Fibroblast of pulmonary artery (primary cell): Measurements from ENCODE around the gene BPIFB1.

ENCODE experiments used
- DNase-seq: peaks from one replicate; pipeline ENCODE4 v3.0.0-alpha.2; 2010; ENCODE audit warnings: low read depth
- H3K4me3 ChIP-seq: replicated peaks from 2 replicates; pipeline ENCODE4 v1.5.1; 2011; ENCODE audit warnings: low read depth, mild to moderate bottlenecking, control low read depth, low read length, moderate library complexity
- TF ChIP-seq, protein P1 (sequence below): IDR thresholded peaks from 2 replicates; pipeline ENCODE4 v1.5.1; 2011; ENCODE audit warnings: mild to moderate bottlenecking, control low read depth, low read length, inconsistent platforms; ENCODE audit errors: missing control alignments

BPIFB1 gene

DNA sequence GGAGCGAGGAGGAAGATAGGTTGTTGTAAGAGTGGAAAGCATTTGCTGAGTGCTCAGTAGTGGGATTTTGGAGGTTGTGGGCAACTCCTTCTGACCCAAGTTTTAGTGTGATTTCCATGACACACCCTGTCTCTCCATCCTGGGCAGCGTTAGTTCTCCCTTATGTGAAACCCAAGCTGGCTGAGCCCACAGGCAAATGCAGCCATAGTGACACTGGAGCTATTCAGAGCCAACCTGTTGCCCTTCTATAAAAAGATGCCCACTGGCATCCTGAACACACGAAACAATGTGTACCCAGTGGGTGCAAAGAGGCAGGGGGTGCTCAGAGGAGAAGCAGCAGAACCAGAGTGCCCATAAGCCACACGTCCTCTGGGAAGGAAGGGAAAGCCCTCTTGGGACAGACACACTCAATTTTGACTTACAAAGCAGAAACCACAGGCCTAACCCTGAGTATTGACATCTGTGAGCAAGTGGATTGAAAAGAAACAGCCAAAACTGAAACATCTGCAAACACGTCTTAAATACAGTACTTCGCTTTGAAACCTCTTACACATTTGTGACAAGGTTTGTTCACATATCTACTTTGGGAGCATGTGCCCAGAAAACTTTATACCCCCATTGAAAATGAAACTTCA lies 54.6 kb downstream of the BPIFB1 start:
- no peak overlapping the region for H3K4me3 ChIP-seq
- TF ChIP-seq, protein P1, sequence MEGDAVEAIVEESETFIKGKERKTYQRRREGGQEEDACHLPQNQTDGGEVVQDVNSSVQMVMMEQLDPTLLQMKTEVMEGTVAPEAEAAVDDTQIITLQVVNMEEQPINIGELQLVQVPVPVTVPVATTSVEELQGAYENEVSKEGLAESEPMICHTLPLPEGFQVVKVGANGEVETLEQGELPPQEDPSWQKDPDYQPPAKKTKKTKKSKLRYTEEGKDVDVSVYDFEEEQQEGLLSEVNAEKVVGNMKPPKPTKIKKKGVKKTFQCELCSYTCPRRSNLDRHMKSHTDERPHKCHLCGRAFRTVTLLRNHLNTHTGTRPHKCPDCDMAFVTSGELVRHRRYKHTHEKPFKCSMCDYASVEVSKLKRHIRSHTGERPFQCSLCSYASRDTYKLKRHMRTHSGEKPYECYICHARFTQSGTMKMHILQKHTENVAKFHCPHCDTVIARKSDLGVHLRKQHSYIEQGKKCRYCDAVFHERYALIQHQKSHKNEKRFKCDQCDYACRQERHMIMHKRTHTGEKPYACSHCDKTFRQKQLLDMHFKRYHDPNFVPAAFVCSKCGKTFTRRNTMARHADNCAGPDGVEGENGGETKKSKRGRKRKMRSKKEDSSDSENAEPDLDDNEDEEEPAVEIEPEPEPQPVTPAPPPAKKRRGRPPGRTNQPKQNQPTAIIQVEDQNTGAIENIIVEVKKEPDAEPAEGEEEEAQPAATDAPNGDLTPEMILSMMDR, result no peak
- DNase-seq, result no peak

DNA sequence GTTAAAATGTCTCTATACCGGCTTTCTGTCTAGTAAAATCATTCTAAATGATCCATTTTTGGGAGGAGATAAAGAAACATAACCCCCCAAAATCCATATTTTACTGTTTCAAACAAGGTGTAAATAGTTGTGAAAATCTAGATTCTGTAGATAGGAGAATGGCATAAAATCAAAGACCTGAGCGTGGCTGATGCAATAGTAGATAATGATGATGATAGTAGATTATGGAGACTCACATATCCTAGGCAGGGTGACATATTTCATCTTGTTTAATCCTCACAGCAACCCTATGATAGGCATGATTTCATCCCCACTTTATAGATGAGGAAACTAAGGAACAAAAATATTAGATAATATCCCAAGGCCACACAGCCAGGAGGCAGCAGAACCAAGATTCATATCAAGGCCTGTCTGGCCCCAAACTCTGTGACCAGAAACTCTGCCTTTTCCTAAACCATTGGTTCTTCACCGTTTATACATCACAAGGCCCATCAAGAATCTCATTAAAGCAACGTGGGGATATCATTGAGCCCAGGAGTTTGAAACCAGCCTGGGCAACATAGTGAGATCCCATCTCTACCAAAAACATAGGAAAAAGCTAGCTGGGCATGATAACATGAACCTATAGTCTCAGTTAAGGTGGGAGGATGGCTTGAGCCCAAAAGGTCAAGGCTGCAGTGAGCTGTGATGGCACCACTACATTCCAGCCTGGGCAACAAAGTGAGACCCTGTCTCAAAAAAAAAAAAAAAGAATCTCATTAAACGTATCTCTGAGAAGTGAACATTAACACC lies 55.6 kb downstream of the BPIFB1 start:
- TF ChIP-seq, protein P1, result no peak
- no peak overlapping the region for H3K4me3 ChIP-seq
- no peak for DNase-seq

DNA sequence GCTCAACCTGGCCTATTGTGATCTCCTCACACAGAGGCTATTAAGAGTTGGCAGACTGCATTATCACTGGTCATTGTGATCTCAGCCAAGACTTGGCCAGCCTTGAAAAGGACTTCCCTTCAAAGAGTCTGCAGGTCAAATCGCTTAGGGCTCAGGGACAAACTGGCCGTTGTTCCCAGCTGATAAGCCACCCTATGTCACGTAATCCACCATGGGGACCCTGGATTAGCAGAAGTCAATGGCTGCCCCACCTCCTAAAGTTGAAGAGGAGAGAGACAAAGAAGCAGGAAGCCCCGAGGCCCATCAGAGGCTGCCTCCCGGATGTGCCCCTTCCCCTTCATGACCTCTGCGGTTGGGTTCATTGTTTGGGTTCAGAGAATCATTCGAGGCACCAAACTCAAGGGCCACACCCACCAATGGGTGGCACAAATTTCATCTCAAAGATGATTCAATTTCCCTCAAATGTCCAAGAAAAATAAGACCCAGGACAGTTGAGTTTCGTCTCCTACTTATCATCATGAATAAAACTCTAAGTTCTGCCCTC lies 56.6 kb downstream of the BPIFB1 start:
- no peak overlapping the region for H3K4me3 ChIP-seq
- DNase-seq, result no peak
- TF ChIP-seq, protein P1, result no peak

DNA sequence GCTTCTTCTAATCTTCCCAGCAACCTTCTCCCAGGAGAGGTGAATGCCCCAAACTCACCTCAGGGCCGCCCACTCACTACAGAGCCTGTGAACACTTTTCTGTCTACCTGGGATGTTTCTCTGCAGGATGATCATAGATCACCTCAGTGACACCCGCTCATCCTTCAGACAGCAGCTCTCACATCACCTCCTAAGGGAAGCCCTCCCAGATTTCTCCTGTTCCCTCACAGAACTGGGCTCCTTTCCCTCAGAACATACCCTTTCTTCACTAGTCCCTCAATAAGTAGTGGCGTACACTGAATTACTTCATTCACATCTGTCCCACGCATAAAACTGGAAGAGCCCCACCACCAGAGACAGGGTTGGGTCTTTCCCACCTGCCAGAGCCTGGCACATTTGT lies 60.5 kb downstream of the BPIFB1 start:
- DNase-seq, result no peak
- TF ChIP-seq, protein P1, result no peak
- no peak overlapping the region for H3K4me3 ChIP-seq

DNA sequence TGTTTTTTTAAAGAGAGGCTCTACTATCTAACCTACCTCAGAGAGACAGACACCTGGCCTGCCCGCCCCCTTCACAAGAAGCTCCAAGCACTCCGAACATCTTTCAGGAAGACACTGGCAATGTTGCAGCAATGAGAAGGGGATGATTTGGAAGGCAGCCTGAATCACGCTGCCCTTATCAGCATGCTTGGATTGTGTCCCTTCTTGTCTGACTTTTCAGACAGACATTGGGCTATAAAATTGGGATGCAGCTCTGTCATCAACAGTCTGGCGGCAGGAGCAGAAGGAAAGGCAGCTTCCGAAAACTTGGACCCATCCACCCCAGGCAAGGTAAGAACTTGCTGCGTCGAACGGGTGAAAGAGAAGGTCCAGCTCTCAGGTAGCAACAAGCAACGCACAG lies 62.3 kb downstream of the BPIFB1 start:
- H3K4me3 ChIP-seq, result no peak overlapping the region
- TF ChIP-seq, protein P1, result no peak
- DNase-seq, result no peak

DNA sequence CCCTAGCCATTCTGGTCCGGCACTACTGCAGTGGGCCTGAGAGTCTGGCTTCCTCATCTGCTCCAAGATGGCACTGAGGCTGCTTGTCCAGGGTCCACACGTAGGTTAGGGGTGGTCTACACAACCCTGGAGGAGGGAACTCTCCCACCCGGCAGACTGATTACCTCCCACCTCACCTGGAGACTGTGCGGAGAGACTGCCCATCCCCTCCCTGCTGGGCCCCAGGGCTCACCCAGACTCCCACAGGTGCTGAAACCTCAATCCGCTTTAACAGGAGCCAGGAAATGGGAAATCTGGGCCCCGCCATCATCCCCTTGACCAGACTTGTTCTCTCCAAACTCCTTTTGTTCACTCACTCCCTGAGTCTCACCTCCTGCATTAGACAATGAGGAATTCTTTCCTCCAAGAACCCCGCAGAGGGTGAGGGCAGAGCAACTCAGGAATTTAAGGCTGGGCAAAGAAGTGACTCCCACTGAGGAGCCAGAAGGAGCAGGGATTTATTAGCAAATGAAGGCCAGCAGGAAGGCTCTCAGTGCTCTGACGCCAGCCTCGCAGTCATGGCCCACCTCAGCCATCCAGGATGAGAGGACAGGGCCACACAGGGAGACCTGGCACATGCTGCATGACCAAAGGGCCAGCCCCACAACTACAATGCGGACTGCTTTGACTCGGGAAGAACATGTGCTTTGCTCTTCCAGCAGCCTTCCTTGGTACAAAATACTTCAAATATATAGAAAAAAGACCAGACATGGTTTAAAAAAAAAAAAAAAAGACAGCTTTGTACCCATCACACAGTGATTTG lies 65.3 kb downstream of the BPIFB1 start:
- DNase-seq, result no peak
- TF ChIP-seq, protein P1, result no peak
- no peak overlapping the region for H3K4me3 ChIP-seq
